ENCODE measurements around the gene SEPHS2. TPM values are rescaled to one million over a fixed set of nuclear protein-coding genes. Genes with fewer than 3 reads are reported as not detected.
"Not testable (repeated sequence)": the region's sequence is repeated elsewhere in the genome, so short reads cannot be mapped to it uniquely, and the experiment has no call there.

The SEPHS2 gene
- total and polyA plus RNA-seq, 4 donors, result 17.1 to 68.6 (median 46.0) TPM

GRCh38 chr16:30470170-30470512 lies 24.5 kb upstream of the SEPHS2 start:
- Histone ChIP-seq H3K27me3 (ENCODE audit: control insufficient read depth in 3 of 3, insufficient read depth in 3 of 3, low read length in 2 of 3) (peaks cover 0 to 27% (median 6%) of the 10 kb centered on the region in 3 donors), H3K4me1 (ENCODE audit: control insufficient read depth in 5 of 5, insufficient read depth in 5 of 5, low read length in 5 of 5) (no peaks in the 10 kb centered on the region), H3K27ac (ENCODE audit: low read depth in 1 of 2, low read length in 1 of 2) (no peak overlapping the region), H3K9ac (ENCODE audit: insufficient read depth in 1 of 2, low read length in 2 of 2) (no peak overlapping the region), H3K4me3 (no peak overlapping the region), H3K36me3 (ENCODE audit: control insufficient read depth in 4 of 4, insufficient read depth in 4 of 4, low read length in 4 of 4) (peaks cover 0 to 2% (median 0%) of the 10 kb centered on the region in 4 donors), H3K9me3 (ENCODE audit: control insufficient read depth in 4 of 4, insufficient read depth in 3 of 4, low read length in 3 of 4) (no peaks in the 10 kb centered on the region)
- WGBS, 2 donors, result 78 to 91% methylated on average over 3 of the region's 3 CpGs
- no peak for TF ChIP-seq CTCF (IDR thresholded peaks at IDR 0.05; ENCODE audit: control extremely low read depth, extremely low read depth)
- DNase-seq (no peak), ATAC-seq (ENCODE audit: insufficient read depth, low FRiP score) (no peak)

GRCh38 chr16:30464078-30464477 lies 18.4 kb upstream of the SEPHS2 start:
- Histone ChIP-seq H3K27me3 (ENCODE audit: control insufficient read depth in 3 of 3, insufficient read depth in 3 of 3, low read length in 2 of 3) (no peaks in the 10 kb centered on the region), H3K36me3 (ENCODE audit: control insufficient read depth in 4 of 4, insufficient read depth in 4 of 4, low read length in 4 of 4) (no peaks in the 10 kb centered on the region), H3K9ac (ENCODE audit: insufficient read depth in 1 of 2, low read length in 2 of 2) (no peak overlapping the region), H3K4me1 (ENCODE audit: control insufficient read depth in 5 of 5, insufficient read depth in 5 of 5, low read length in 5 of 5) (no peaks in the 10 kb centered on the region), H3K9me3 (ENCODE audit: control insufficient read depth in 4 of 4, insufficient read depth in 3 of 4, low read length in 3 of 4) (no peaks in the 10 kb centered on the region), H3K4me3 (no peak overlapping the region), H3K27ac (ENCODE audit: low read depth in 1 of 2, low read length in 1 of 2) (no peak overlapping the region)
- DNase-seq (no peak), ATAC-seq (ENCODE audit: insufficient read depth, low FRiP score) (no peak)
- 73 to 84% methylated on average over 7 of the region's 7 CpGs for WGBS, 2 donors
- no peak for TF ChIP-seq CTCF (IDR thresholded peaks at IDR 0.05; ENCODE audit: control extremely low read depth, extremely low read depth)

GRCh38 chr16:30461426-30461825 lies 15.8 kb upstream of the SEPHS2 start:
- H3K27me3 ChIP-seq (ENCODE audit: control insufficient read depth in 3 of 3, insufficient read depth in 3 of 3, low read length in 2 of 3); H3K9ac ChIP-seq (ENCODE audit: insufficient read depth in 1 of 2, low read length in 2 of 2); H3K4me1 ChIP-seq (ENCODE audit: control insufficient read depth in 5 of 5, insufficient read depth in 5 of 5, low read length in 5 of 5); H3K36me3 ChIP-seq (ENCODE audit: control insufficient read depth in 4 of 4, insufficient read depth in 4 of 4, low read length in 4 of 4); ATAC-seq (ENCODE audit: insufficient read depth, low FRiP score); H3K9me3 ChIP-seq (ENCODE audit: control insufficient read depth in 4 of 4, insufficient read depth in 3 of 4, low read length in 3 of 4); H3K4me3 ChIP-seq; H3K27ac ChIP-seq (ENCODE audit: low read depth in 1 of 2, low read length in 1 of 2); DNase-seq: not testable (repeated sequence)
- WGBS, 2 donors, result 55 to 69% methylated on average over 5 of the region's 5 CpGs

GRCh38 chr16:30459456-30459855 lies 13.8 kb upstream of the SEPHS2 start:
- no peak overlapping the region for H3K27ac ChIP-seq (ENCODE audit: low read depth in 1 of 2, low read length in 1 of 2)
- no peak overlapping the region for H3K9ac ChIP-seq (ENCODE audit: insufficient read depth in 1 of 2, low read length in 2 of 2)

More at GRCh38 chr16:30459456-30459855, 13.8 kb upstream of the SEPHS2 start:
- WGBS, 2 donors, result 81 to 86% methylated on average over 11 of the region's 11 CpGs
- no peak overlapping the region for H3K4me3 ChIP-seq
- ATAC-seq (ENCODE audit: insufficient read depth, low FRiP score) (no peak), DNase-seq (no peak)
- no peaks in the 10 kb centered on the region for H3K9me3 ChIP-seq (ENCODE audit: control insufficient read depth in 4 of 4, insufficient read depth in 3 of 4, low read length in 3 of 4)
- H3K4me1 ChIP-seq (ENCODE audit: control insufficient read depth in 5 of 5, insufficient read depth in 5 of 5, low read length in 5 of 5), result no peaks in the 10 kb centered on the region
- TF ChIP-seq CTCF (IDR thresholded peaks at IDR 0.05; ENCODE audit: control extremely low read depth, extremely low read depth), result no peak
- H3K36me3 ChIP-seq (ENCODE audit: control insufficient read depth in 4 of 4, insufficient read depth in 4 of 4, low read length in 4 of 4), result no peaks in the 10 kb centered on the region
- H3K27me3 ChIP-seq (ENCODE audit: control insufficient read depth in 3 of 3, insufficient read depth in 3 of 3, low read length in 2 of 3), result no peaks in the 10 kb centered on the region
